ENCODE measurements around the gene SPATA12. TPM values are rescaled to one million over a fixed set of nuclear protein-coding genes. Genes with fewer than 3 reads are reported as not detected.

The SPATA12 gene
- total and polyA plus RNA-seq, 3 donors from 2014 or later, result 4.3 to 32.0 (median 10.2) TPM

GRCh38 chr3:57017459-57017845 lies 43.0 kb upstream of the SPATA12 start:
- H3K27me3 ChIP-seq, result no peaks in the 10 kb centered on the region
- H3K27ac ChIP-seq, result peak overlapping the region; percentile 10 to 48
- no peaks in the 10 kb centered on the region for H3K9me3 ChIP-seq
- no peak for TF ChIP-seq POLR2A (IDR thresholded peaks at IDR 0.05)
- TF ChIP-seq CTCF (IDR thresholded peaks at IDR 0.05), result no peak
- H3K4me1 ChIP-seq, result peaks cover 8% of the 10 kb centered on the region
- H3K36me3 ChIP-seq (ENCODE audit: low read depth, missing control alignments), result no peaks in the 10 kb centered on the region
- WGBS, 2 donors, result 58 to 66% methylated on average over 8 of the region's 8 CpGs
- intact Hi-C loops (cut with DNase I; ENCODE audit: low total_unique reads), result no loop called here
- peak; percentile 49 for DNase-seq
- no peak overlapping the region for H3K4me3 ChIP-seq

DNA sequence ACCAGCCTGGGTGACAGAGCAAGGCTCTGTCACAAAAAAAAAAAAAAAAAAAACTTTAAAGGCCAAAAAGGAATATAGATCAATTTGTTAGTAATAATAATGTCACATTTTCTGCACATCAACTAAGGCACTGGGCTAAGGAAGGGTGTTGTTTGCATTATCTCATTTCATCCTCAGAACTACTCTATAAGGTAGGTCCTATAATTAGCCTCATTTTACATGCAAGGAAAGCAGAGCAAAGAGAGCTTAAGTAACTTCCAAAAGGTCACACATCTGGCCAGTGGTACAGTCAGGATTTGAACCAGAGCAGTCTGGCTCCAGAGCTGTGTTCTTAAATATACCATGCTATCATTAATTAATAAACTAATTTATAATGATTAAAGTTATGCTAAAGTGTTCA lies 42.2 kb upstream of the SPATA12 start:
- Histone ChIP-seq H3K4me3 (no peak overlapping the region), H3K27me3 (no peaks in the 10 kb centered on the region), H3K9me3 (no peaks in the 10 kb centered on the region), H3K27ac (peak overlapping the region in 1 of 2 donors; percentile 10), H3K4me1 (peaks cover 8% of the 10 kb centered on the region), H3K36me3 (ENCODE audit: low read depth, missing control alignments) (no peaks in the 10 kb centered on the region)
- TF ChIP-seq CTCF (IDR thresholded peaks at IDR 0.05) (no peak), POLR2A (IDR thresholded peaks at IDR 0.05) (no peak)
- intact Hi-C loops (cut with DNase I; ENCODE audit: low total_unique reads), result no loop called here
- no peak for DNase-seq

DNA sequence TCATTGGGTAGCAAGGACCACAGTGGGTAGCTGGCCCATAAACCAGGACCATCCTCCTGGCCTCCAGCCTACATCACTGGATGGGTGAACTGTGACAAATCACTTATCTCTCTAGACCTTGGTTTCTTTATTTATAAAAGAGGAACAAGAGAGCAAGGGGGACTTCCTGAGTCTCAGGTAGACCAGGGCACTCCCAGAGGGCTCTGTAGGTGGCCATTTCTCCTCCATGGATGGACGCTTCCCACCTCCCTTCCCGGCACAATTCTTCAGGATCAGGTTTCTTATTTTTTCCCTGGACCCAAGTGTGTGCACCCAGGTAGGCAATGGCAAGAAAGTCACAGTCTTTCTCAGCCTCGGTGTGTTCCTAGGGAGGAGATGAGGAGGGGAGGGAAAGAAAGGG lies 41.4 kb upstream of the SPATA12 start:
- 83 to 92% methylated on average over 3 of the region's 3 CpGs for WGBS, 2 donors
- H3K9me3 ChIP-seq, result no peaks in the 10 kb centered on the region
- no peak for DNase-seq
- H3K4me3 ChIP-seq, result no peak overlapping the region
- H3K36me3 ChIP-seq (ENCODE audit: low read depth, missing control alignments), result no peaks in the 10 kb centered on the region
- no peaks in the 10 kb centered on the region for H3K27me3 ChIP-seq
- no peak overlapping the region for H3K27ac ChIP-seq
- TF ChIP-seq POLR2A (IDR thresholded peaks at IDR 0.05) (no peak), CTCF (IDR thresholded peaks at IDR 0.05) (no peak)
- peaks cover 8% of the 10 kb centered on the region for H3K4me1 ChIP-seq
- intact Hi-C loops (cut with DNase I; ENCODE audit: low total_unique reads), result no loop called here

- DNase-seq, result no peak
- TF ChIP-seq CTCF (IDR thresholded peaks at IDR 0.05) (no peak), POLR2A (IDR thresholded peaks at IDR 0.05) (no peak)
- Histone ChIP-seq H3K4me3 (no peak overlapping the region), H3K27ac (no peak overlapping the region), H3K9me3 (no peaks in the 10 kb centered on the region), H3K36me3 (ENCODE audit: low read depth, missing control alignments) (no peaks in the 10 kb centered on the region), H3K4me1 (peaks cover 6% of the 10 kb centered on the region), H3K27me3 (no peaks in the 10 kb centered on the region)
- intact Hi-C loops (cut with DNase I; ENCODE audit: low total_unique reads), result no loop called here
- 86 to 87% methylated on average over 3 of the region's 3 CpGs for WGBS, 2 donors
Measured at GRCh38 chr3:57025237-57025636, 35.2 kb upstream of the SPATA12 start.

DNA sequence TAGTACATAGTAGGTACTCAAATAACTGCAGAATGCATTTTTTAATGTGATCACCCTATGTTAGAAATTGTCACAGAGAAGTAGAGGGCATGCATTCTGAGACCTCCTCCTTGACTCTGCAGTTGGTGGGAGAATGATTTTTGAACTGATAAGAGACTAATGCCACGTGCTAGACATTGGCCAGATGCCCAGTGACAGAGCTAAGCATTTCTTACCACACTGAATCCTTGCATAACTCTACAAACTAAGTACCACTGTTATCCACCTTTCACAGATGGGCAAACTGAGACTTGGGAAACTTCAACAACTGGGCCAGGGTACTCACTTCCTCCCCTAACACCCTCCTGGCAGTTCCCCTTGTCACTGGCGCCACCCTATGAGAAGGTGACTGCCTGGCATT lies 33.5 kb upstream of the SPATA12 start:
- 58 to 64% methylated on average over 2 of the region's 2 CpGs for WGBS, 2 donors
- H3K4me1 ChIP-seq, result peaks cover 6% of the 10 kb centered on the region
- TF ChIP-seq POLR2A (IDR thresholded peaks at IDR 0.05) (no peak), CTCF (IDR thresholded peaks at IDR 0.05) (no peak)
- H3K27ac ChIP-seq, result no peak overlapping the region
- no peaks in the 10 kb centered on the region for H3K9me3 ChIP-seq
- H3K27me3 ChIP-seq, result no peaks in the 10 kb centered on the region
- no peak overlapping the region for H3K4me3 ChIP-seq
- no peak for DNase-seq
- intact Hi-C loops (cut with DNase I; ENCODE audit: low total_unique reads), result no loop called here
- H3K36me3 ChIP-seq (ENCODE audit: low read depth, missing control alignments), result no peaks in the 10 kb centered on the region

Measured in testis (tissue), 3 donors.